SU-DHL-6 (cell line): ENCODE data around the gene DDX59.

Experiments
- H2AFZ ChIP-seq: fragments of 200-600 bp; sonication (generic); 2 replicates; pipeline ENCODE4 v1.6.1; 2014; ENCODE audit warnings: low read depth, mild to moderate bottlenecking, moderate library complexity, mixed read lengths, antibody characterized with exemption, low read length; ENCODE audit not compliant: severe bottlenecking
- H3F3A ChIP-seq: fragments of 200-600 bp; shearing (Covaris generic); 2 replicates; pipeline ENCODE4 v1.6.0; 2016; ENCODE audit warnings: antibody characterized with exemption, mild to moderate bottlenecking; ENCODE audit not compliant: insufficient read depth
- H3K27ac ChIP-seq: fragments of 200-600 bp; sonication (generic); 2 replicates; pipeline ENCODE4 v1.5.1; 2016; ENCODE audit warnings: low read depth, mild to moderate bottlenecking, low read length, moderate library complexity, mixed read lengths
- H3K27me3 ChIP-seq: fragments of 200-600 bp; sonication (generic), shearing (Covaris generic); 2 replicates; pipeline ENCODE4 v1.6.0; 2014; ENCODE audit warnings: mild to moderate bottlenecking, low read length
- H3K36me3 ChIP-seq: fragments of 200-600 bp; sonication (generic); 2 replicates; pipeline ENCODE4 v1.6.1; 2014; ENCODE audit warnings: mild to moderate bottlenecking, low read length, mixed read lengths
- H3K4me2 ChIP-seq: fragments of 300-600, 200-600 bp; shearing (Covaris generic), sonication (generic); 2 replicates; pipeline ENCODE4 v1.6.0; 2014; ENCODE audit warnings: low read length, low read depth, mild to moderate bottlenecking; ENCODE audit not compliant: poor library complexity, severe bottlenecking
- H3K4me3 ChIP-seq: fragments of 200-600 bp; sonication (generic); 2 replicates; pipeline ENCODE4 v1.5.1; 2014; ENCODE audit warnings: antibody characterized with exemption, low read length, mild to moderate bottlenecking, mixed read lengths; ENCODE audit not compliant: insufficient read depth, poor library complexity, severe bottlenecking
- H3K79me2 ChIP-seq: fragments of 200-600 bp; sonication (generic); 2 replicates; pipeline ENCODE4 v1.6.1; 2014; ENCODE audit warnings: mild to moderate bottlenecking, low read length, moderate library complexity; ENCODE audit not compliant: insufficient read depth
- H3K9ac ChIP-seq: fragments of 200-600 bp; sonication (generic); 2 replicates; pipeline ENCODE4 v1.7.0; 2014; ENCODE audit warnings: mild to moderate bottlenecking, low read length
- H3K9me2 ChIP-seq: fragments of 200-600 bp; sonication (generic); replicated peaks from 2 replicates; pipeline ENCODE4 v1.6.1; 2014; ENCODE audit warnings: low read length; ENCODE audit not compliant: insufficient read depth
- H3K9me3 ChIP-seq: fragments of 200-600 bp; sonication (generic); 2 replicates; pipeline ENCODE4 v1.6.1; 2014; ENCODE audit warnings: low read length, mixed read lengths; ENCODE audit not compliant: insufficient read depth
- H4K20me1 ChIP-seq: fragments of 200-600 bp; sonication (generic); 2 replicates; pipeline ENCODE4 v1.6.1; 2014; ENCODE audit warnings: low read depth, mild to moderate bottlenecking, antibody characterized with exemption, low read length, moderate library complexity, mixed read lengths
- CTCF ChIP-seq: fragments of 200-600 bp; sonication (generic); IDR thresholded peaks from one replicate; pipeline ENCODE4 v1.5.1; 2017; ENCODE audit warnings: antibody characterized with exemption, mild to moderate bottlenecking, low read length, moderate library complexity; ENCODE audit not compliant: insufficient read depth, poor library complexity, severe bottlenecking
- EZH2phosphoT487 ChIP-seq: fragments of 200-600 bp; sonication (generic), shearing (Covaris generic); conservative IDR thresholded peaks from 2 replicates; pipeline ENCODE4 v1.6.1; 2018; ENCODE audit warnings: mild to moderate bottlenecking, antibody characterized with exemption, low read length, moderate library complexity, mixed read lengths

The DDX59 gene

GRCh38 chr1:200652378-200652777, 17.3 kb downstream of the DDX59 start:
- Histone ChIP-seq H3K27ac (no peak overlapping the region), H3K4me3 (no peak overlapping the region)
- no peak for TF ChIP-seq EZH2phosphoT487
- TF ChIP-seq CTCF: no peak

GRCh38 chr1:200646515-200646914, 23.2 kb downstream of the DDX59 start:
- Histone ChIP-seq H3F3A (no peaks in the 10 kb centered on the region), H4K20me1 (no peaks in the 10 kb centered on the region), H3K27me3 (no peaks in the 10 kb centered on the region), H3K79me2 (no peaks in the 10 kb centered on the region), H3K4me2 (no peak overlapping the region), H3K9me3 (no peaks in the 10 kb centered on the region), H3K9ac (no peak overlapping the region), H2AFZ (no peak overlapping the region), H3K27ac (no peak overlapping the region), H3K4me3 (no peak overlapping the region), H3K9me2 (no peaks in the 10 kb centered on the region), H3K36me3 (peaks cover 14% of the 10 kb centered on the region; the same call in 1 of the 2 replicates)
- no peak for TF ChIP-seq EZH2phosphoT487
- no peak for TF ChIP-seq CTCF

More at GRCh38 chr1:200652378-200652777, 17.3 kb downstream of the DDX59 start:
- H4K20me1 ChIP-seq: no peaks in the 10 kb centered on the region
- no peaks in the 10 kb centered on the region for H3K79me2 ChIP-seq
- no peak overlapping the region for H3K9ac ChIP-seq
- no peak overlapping the region for H2AFZ ChIP-seq
- no peaks in the 10 kb centered on the region for H3K27me3 ChIP-seq
- H3K9me2 ChIP-seq: no peaks in the 10 kb centered on the region
- H3K4me2 ChIP-seq: no peak overlapping the region
- H3F3A ChIP-seq: no peaks in the 10 kb centered on the region
- peaks cover 12% of the 10 kb centered on the region; the same call in 1 of the 2 replicates for H3K36me3 ChIP-seq
- no peaks in the 10 kb centered on the region for H3K9me3 ChIP-seq

GRCh38 chr1:200644021-200644420, 25.7 kb downstream of the DDX59 start:
- TF ChIP-seq EZH2phosphoT487: no peak
- TF ChIP-seq CTCF: no peak
- no peak overlapping the region for H2AFZ ChIP-seq

More at GRCh38 chr1:200644021-200644420, 25.7 kb downstream of the DDX59 start:
- Histone ChIP-seq H3F3A (no peaks in the 10 kb centered on the region), H4K20me1 (no peaks in the 10 kb centered on the region), H3K27ac (no peak overlapping the region), H3K9ac (no peak overlapping the region), H3K4me2 (no peak overlapping the region), H3K4me3 (no peak overlapping the region), H3K36me3 (peaks cover 14% of the 10 kb centered on the region; the same call in 1 of the 2 replicates), H3K79me2 (no peaks in the 10 kb centered on the region), H3K9me2 (no peaks in the 10 kb centered on the region), H3K27me3 (no peaks in the 10 kb centered on the region), H3K9me3 (no peaks in the 10 kb centered on the region)
